GM03348 (cell line): Measurements from ENCODE around the gene BTBD16.

Experiments
- DNase-seq: peaks from one replicate; pipeline ENCODE4 v3.0.0; 2012; ENCODE audit warnings: low spot score

The BTBD16 gene

DNA sequence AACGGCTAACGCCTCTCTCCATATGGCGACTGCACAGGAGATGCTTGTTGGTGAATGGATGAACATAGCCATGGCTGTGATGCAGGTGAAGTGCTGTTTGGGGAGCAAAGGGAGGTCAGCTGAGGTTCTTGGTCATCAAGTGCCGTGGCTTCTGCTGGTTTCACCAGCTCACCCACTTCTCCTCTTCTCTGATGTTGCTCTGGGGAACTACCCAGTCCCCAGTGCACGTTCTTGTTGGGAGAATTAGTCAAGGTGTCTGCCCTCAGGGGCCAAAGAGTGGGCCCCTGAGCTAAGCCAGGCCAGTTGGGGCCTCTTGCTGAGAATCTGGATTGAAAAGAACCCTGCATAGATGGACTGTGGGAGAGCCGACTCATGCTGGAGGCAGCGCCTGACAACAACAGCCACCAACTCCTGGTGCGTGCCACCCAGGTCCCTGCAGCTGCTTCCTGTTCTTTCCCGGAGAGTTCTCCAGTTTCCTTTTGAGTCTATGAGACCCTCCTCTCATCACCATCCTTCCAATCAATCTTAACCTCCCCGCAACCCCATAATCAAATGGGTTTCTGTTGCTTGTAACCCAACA, 3.0 kb downstream of the BTBD16 start:
- DNase-seq = no peak

DNA sequence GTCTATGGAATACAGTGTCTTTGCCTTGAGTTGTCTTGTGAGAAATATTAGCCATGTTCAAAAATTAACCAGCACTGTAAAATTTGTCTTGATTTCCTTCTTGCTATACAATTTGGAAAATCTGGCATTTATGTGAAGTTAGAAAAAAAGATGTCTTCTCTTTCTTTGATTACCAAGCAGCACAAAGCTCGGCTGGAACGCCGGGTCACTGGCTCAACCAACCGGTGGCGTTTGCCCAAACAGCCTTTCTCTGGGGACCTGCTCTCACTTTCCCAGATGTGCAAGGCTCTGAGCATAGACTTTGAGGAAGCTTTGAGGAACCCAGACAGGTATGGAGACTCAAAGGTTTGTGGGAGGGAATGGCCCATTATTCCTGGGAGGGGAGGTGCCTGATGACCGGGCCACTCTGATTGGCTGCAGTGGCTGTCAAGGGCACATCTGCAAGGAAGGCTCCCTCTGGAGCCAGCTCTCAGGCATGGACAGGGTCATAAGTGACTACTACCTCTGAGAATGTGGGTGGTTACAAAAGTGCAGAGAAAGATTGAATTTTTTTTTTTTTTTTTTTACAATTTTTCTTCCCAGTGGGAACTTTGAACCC, 5.6 kb downstream of the BTBD16 start:
- peak; percentile 50 for DNase-seq

DNA sequence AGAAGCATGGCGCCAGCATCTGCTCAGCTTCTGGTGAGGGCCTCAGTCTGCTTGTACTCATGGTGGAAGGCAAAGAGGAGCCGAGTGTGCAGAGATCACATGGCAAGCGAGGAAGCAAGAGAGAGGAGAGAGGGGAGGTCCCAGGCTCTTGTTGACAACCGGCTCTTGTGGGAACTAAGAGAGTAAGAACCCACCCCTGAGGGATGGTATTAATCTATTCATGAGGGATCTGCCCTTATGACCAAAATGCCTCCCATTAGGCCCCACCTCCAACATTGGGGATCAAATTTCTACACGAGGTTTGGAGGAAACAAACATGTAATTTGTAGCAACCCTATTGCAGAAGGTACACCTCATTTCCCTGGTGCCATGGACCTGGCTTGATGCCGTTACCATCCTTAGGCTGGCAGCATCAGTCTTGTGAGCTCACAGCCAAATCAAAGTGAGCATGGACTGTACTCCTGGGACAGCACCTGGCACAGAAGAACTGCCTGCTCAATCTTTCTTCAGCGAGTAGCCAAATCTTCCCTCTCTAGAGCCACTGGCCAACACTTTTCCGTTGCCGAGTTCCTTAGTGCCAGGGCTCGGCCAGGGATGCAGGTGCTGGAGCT, 6.5 kb downstream of the BTBD16 start:
- no peak for DNase-seq

DNA sequence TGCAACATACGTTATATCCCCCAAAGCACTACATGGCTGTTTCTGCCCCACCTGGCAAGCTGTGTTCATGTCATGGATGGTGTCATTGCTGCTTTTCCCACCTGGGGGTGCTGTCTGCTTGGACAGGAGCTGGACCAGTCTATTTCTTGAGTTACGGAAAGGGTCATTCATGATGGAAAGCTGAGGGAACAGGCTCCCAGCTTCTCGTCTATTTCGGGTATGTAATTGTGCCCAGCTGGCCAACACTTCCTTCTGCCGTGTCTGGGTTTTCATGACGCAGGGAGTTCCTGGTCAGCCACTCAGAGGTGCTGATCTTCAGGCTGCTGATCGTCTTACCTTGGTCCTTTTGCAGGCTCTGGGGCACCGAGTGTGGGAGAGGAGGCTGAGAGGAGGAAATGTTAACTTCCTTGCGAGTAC, 8.6 kb downstream of the BTBD16 start:
- DNase-seq = peak; percentile 43

DNA sequence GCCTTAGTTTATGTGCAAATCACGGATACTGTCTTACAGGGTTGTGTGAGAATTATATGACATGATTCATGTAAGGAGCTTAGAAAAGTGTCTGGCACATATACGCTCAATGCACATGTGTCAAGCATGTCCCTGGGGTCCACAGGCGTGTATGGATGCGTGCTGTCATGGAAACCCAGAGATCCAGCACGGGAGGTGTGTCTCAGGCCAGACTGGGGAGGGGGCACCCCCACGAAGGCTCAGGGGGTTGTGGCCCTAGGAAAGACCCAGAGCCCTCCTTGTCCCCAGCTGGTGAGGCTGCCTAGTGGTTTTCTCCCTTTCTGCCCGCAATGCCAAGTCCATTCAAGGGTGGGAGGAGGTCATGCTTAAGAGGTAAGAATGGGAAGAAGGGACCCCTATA, 9.1 kb downstream of the BTBD16 start:
- DNase-seq = no peak

DNA sequence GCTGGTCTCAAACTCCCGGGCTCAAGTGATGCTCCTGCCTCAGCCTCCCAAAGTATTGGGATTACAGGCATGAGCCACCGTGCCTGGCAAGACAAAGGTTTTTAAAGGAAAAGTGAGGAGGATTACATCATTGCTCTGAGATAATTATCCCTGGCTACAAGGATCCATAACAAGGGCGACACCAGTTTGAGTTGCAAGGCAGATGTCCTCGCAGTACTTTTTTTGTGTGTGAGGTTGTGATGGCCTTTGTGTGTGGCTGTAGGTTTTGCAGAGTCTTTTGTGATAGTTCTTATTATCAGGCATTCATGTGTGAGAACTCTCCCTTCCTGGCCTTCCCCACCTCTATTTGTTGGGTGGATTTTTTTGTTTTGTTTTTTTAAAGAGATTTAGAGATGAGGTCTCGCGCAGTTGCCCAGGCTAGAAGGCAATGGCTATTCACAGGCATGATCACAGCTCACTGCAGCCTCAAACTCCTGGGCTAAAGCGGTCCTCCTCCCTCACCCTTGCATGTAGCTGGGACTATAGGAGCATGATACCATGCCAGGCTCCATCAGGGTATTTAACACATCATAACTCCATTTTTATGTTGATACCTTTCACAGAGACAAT, 10.0 kb downstream of the BTBD16 start:
- DNase-seq = no peak

DNA sequence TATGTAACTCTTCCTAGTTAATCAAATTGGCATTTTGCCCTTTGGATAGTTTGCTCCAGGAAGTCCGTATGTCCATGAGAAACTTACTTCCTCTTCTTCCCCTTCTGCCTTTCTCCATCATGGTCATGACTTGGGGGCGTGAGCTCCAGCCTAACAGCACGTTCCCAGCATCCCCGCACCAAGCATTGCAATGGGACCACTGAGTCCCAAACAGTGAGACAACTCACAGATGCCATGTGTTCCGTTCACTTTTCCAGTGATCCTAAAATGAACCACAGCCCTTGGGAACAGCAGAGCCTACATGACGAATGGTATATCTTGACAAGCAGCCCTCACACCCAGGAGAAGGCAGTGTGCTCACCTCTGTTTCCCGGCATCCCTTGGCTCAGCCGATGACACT, 10.7 kb downstream of the BTBD16 start:
- no peak for DNase-seq

DNA sequence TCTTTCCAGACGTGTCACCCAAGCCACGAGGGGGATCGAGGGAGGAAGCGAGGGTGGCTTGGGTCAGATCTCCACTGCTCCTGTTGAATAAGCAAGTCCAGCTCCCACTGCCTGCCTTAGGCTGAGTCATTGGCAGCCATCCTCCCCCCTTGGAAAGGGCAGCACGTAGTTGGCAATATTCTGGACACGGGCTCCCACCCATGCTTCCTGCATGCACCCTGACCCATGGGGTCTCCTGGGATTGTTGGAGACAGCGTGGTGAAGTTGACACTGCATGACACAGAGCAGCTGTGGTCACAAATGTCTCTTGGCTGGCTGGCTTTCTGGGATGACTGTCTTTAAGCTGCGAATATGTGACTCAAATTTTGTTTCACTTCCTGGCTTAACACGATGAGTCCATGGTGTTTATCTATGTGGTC, 11.2 kb downstream of the BTBD16 start:
- peak; percentile 54 for DNase-seq

DNA sequence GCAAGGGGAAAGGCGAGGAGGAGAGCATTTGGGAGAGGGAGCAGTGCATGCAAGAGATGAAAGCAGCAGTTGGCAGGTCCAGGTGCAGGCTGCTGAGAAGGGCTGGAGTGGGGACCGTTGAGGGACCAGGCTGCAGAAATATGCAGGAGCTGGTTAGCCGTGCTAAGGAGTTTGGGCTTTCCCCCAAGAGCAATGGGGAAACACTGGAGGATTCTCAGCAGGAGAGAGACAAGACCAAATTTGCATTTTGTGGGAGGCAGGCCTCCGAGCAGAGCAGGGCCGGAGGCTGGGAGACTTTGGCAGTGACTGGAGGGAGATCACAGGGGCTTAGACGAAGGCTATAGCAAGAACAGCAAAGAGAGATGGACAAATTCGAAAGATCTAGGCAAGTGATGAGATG, 11.8 kb downstream of the BTBD16 start:
- no peak for DNase-seq

DNA sequence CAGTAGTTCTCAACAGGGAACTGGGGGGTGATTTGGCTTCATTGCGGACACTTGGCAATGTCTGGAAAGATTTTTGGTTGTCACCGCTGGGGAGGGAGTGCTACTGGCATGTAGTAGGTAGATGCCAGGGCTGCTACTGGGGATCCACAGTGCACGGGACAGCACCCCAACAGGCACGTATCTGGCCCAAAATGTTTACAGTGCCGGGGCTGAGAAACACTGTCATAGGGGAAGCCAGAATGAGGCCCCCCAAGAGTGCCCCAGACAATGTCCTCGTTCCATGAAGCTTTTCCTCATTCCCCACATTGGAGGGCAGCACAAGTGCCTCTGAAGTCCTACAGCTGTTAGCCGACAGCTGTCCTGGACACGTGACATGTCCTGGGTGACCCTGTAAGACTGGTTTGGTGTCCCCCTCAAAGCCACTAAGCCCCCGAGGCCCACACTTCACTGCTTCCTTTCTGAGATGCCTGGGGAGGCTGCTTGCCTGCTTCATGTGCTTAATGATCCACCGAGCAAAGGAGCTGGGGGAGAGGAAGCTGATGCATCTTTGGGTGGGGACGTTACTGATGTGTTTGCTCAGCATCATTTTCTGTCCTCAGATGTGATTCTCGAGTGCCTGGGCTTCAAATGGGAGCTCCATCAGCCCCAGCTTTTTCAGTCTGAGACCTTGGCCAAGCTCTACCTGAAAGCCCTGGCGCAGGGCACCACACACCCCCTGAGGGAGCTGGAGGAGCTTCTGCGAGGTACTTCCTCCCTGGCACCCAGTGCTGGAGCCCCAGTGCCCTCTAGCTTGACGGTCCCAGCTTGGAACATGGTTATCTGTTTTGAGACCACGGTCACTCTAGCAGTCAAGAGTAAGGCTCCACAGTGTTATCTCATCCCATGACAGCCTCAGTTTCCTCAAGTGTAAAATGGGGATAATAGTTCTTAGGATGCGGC, 14.7 kb downstream of the BTBD16 start:
- no peak for DNase-seq

DNA sequence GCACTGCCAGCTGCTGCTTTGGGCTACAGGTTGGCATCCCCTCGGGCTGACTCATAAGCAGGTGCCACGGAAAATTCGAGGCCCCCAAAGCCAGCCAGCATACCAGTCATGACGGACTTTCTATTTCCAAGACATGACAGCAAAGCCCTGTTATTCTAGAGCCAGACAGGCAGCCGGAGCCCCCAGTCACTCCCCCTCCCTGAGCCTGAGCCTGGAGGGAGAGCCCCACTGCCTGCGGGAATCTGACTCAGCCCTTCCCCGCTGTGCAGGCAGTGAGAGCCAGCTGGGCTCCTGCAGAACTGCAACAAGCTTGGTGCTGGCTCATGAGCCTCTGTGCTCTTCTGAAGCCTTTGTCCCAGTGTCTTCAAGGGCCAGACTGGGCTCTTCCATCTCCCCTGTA, 15.8 kb downstream of the BTBD16 start:
- DNase-seq = peak; percentile 81

DNA sequence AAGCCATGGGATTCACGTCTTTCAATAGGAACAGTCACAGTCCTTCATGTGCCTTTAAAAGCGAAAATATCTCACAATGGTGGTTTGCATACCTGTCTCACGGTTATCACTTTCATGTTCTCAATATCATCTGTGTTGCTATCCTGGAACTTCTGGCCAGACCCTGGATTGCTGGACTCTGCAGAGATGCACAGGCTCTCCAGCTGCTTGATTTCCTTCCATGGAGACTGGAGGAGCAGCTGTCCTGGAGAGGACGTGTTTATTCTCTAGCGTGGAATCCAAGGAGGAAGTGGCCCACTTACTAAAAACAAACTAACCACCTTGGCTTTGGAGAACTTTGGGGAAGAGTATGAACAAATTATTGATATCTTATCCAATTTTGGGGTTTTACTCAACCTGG, 16.5 kb downstream of the BTBD16 start:
- DNase-seq = no peak

DNA sequence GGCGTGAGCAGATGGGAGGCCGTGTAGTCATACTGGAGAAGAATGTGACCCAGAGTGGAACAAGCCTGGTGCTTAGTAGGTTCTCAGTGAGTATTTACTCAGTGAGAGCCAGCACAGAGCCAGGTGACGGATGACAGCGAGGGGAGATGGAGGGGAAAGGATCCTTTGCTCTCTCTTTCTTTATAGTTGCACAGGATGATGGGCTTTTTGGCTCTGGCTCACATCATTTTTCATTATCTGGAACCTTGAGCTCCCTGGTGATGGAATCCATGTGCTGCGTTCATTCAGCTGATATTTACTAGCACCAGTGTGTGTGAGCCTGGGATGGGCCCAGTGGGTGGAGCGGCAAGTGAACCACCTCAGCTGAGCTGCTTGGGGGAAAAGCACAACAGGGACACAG, 17.2 kb downstream of the BTBD16 start:
- DNase-seq = no peak

DNA sequence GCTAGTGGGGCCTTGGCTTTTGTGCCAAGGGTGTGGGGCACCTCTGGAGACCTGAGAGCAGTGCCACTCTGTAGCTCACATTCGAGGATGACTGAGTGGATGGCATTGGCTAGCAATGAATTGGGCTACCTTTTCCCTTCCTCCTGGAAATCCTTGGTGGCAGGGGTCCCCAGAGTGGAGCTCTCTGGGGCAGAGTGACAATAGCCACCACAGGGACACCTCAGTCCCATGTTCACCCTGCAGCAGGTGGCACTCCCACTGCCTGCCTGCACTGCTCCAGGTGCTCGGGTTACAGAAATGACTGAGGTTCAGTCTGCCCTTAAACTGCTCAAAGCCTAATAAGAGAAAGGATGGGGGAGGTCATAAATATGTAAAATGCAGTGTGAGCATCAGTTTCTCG, 17.8 kb downstream of the BTBD16 start:
- DNase-seq = no peak

DNA sequence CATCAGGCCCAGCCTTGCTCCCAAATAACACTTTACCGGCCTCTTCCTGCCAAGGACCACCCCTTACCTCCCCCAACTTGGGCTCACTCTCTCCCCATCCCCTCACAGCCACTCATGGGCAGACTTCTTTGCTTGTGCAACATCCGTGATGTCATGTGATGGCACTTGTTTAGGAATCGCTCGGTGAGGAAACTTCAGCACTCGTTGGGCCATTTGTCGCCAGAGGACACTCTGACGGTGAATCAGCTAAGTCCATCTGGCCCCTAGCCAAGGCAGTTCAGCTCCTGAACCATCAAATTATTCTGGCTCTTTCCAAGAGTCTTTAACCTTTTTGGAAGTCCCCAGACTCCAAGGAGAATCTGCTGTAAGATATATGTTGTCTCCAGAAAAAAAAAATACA, 19.2 kb downstream of the BTBD16 start:
- DNase-seq = no peak

DNA sequence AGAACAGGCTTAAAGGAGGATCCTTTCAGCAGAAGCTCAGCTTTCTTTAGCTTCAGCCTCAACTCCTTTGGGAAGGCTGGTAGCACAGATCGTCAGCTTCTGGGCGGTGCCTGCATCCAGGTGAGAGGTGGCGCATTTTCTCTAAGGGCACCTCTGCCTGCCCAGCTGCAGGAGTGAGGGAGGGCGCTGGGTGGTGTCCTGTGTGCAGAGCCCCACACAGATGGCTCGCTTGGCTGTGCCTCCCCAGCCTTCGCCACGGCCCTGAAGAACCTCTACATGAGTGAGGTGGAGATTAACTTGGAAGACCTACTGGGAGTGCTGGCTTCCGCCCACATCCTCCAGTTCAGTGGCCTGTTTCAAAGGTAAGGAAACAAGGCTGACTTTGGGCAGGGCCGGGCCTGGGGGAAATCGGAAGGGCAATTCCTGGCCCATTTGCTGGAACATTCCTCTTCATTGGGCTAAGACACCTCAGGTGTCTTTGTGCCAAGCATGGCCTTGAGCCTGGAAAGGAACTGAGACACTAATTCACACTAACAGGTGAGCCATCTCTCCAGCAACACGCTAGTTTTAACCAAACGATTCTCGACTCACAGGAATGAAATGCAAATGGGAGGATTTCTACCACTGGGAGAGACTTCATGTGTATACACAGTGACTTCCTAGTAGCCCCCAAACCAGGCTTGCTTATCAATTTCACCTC, 19.9 kb downstream of the BTBD16 start:
- no peak for DNase-seq

DNA sequence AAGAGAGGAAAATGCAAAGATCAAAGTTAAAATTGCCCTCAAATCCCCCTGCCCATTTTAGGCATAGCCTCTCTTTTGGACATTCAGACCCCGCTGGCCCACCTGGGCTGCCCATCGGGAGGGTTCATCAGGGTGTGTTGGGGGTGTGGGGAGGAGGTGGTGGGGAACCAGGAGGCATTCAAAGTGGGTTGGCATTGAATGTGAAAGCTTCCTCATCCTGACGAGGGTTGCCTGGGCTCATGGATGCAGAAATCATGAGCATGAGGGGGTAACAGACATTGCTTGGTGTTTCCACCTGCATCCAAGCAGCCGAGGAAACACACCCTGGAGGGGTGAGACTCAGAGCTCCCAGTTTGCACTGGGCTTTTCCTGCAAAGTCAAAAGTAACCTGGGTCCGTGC, 20.6 kb downstream of the BTBD16 start:
- DNase-seq = no peak

DNA sequence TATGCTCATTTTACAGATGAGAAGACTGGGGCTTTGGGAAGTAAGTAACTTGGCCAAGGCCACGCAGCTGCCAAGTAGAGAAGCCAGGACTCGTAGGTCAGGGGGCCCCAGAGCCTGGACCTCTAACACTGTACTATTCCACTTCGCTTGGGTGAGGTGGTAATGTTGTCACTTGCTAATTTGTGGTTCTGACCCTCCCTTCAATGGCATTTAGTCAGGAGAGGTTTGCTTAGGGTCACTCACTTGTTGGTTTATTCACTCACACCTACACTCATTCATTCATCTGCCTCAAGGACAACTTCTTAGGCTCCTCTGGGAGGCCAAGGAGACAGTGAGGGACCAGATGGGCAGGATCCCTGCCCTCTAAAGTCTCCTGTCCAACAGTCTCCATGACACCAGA, 21.3 kb downstream of the BTBD16 start:
- no peak for DNase-seq

DNA sequence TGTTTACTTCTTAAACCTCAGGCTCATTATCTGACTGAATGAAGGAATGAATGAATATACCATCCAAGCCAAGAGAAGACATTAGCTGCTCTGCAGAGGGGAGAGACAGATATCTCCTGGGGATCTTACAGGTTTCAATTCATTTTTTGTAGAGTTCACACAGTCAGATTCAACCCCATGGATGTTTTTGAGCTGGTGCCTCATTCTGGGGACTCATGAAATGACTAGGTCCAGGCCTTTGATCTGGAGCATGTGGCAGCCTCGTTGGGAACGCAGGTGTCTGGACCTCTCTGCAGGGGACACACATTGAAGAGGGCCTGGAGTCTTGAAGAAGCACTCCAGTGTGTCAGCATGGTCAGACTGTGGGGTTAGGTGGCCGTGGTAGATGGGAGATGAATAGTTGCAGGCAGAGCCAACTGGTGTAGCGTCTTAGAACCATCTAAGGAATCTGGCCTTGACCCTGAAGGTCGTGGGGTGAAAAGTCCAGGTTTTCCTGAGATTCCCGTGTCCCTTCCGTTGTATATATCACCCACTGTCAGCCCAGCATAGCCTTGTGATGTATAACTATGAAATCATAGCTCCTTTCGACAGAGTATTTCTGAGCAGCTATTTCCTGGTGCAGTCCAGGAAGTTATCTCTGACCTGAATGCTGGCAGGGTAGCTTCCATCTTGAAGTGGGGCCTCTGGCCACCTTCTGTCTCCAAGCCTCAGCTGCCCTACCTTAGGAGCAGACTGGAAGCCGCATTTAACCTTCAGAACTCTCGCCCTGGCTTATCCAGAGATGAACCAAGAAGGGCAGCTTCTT, 22.3 kb downstream of the BTBD16 start:
- DNase-seq = no peak

DNA sequence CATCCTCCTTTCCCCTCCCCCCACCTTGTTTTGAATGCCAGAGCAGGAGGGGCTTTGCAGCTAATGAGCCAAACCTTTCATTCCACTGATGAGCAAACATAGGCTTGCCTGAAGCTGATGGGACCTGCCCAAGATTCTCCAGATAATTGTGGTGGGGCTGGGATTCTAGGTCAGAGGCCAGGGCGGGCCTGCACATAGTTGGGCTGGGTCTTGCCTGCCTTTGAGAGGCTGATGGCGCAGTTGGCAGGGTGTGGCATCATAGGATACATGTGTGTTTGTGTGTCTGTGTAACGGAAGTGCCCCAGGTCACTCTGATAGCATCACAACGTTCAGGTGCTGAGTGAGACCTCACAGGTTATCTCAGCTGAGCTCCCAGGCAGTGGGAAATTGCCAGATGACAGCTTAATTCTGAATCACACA, 22.9 kb downstream of the BTBD16 start:
- DNase-seq = no peak
